ENCODE data around the gene RYR1.

DNA sequence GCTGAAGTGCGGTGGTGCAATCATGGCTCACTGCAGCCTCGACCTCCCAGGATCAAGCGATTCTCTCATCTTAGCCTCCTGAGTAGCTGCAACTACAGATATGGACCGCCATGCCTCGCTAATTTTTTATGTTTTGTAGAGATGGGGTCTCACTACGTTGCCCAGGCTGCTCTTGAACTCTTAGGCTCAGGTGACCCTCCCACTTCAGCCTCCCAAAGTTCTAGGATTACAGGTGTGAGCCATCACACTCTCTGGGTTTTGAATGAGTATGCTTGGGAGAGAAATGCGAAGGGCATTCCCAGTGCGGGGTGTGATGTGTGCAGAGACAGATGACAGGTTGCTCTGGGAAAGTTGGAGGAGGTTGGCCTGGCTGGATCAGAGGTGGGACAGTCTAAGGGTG is 49.0 kb downstream of the RYR1 start:
- TF ChIP-seq YY1 (IDR thresholded peaks at IDR 0.05; ENCODE audit: low read depth) (no peak), FOXJ3 (CRISPR knock-in tag; IDR thresholded peaks at IDR 0.05) (no peak), GABPA (IDR thresholded peaks at IDR 0.05; ENCODE audit: low read depth) (no peak), MXI1 (IDR thresholded peaks at IDR 0.05; ENCODE audit: low read depth, low read length) (no peak), SMC3 (IDR thresholded peaks at IDR 0.05; ENCODE audit: low read depth, low read length) (no peak), CTCF (IDR thresholded peaks at IDR 0.05) (no peak), USF2 (IDR thresholded peaks at IDR 0.05; ENCODE audit: borderline replicate concordance, low read depth, low read length) (no peak), SIN3A (IDR thresholded peaks at IDR 0.05; ENCODE audit: borderline replicate concordance, low read depth, low read length) (no peak), CHD2 (IDR thresholded peaks at IDR 0.05; ENCODE audit: low read length, partially characterized antibody) (no peak), TEAD4 (IDR thresholded peaks at IDR 0.05; ENCODE audit: borderline replicate concordance, insufficient read depth) (no peak)
- TF ChIP-seq, protein P1, sequence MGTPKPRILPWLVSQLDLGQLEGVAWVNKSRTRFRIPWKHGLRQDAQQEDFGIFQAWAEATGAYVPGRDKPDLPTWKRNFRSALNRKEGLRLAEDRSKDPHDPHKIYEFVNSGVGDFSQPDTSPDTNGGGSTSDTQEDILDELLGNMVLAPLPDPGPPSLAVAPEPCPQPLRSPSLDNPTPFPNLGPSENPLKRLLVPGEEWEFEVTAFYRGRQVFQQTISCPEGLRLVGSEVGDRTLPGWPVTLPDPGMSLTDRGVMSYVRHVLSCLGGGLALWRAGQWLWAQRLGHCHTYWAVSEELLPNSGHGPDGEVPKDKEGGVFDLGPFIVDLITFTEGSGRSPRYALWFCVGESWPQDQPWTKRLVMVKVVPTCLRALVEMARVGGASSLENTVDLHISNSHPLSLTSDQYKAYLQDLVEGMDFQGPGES (IDR thresholded peaks at IDR 0.05; ENCODE audit: low read depth, low read length): no peak
- TF ChIP-seq, protein P2, sequence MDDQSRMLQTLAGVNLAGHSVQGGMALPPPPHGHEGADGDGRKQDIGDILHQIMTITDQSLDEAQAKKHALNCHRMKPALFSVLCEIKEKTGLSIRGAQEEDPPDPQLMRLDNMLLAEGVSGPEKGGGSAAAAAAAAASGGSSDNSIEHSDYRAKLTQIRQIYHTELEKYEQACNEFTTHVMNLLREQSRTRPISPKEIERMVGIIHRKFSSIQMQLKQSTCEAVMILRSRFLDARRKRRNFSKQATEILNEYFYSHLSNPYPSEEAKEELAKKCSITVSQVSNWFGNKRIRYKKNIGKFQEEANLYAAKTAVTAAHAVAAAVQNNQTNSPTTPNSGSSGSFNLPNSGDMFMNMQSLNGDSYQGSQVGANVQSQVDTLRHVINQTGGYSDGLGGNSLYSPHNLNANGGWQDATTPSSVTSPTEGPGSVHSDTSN (IDR thresholded peaks at IDR 0.05): no peak
- TF ChIP-seq, protein P3, sequence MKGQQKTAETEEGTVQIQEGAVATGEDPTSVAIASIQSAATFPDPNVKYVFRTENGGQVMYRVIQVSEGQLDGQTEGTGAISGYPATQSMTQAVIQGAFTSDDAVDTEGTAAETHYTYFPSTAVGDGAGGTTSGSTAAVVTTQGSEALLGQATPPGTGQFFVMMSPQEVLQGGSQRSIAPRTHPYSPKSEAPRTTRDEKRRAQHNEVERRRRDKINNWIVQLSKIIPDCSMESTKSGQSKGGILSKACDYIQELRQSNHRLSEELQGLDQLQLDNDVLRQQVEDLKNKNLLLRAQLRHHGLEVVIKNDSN (IDR thresholded peaks at IDR 0.05; ENCODE audit: borderline replicate concordance, low read depth): no peak
- TF ChIP-seq, protein P4, sequence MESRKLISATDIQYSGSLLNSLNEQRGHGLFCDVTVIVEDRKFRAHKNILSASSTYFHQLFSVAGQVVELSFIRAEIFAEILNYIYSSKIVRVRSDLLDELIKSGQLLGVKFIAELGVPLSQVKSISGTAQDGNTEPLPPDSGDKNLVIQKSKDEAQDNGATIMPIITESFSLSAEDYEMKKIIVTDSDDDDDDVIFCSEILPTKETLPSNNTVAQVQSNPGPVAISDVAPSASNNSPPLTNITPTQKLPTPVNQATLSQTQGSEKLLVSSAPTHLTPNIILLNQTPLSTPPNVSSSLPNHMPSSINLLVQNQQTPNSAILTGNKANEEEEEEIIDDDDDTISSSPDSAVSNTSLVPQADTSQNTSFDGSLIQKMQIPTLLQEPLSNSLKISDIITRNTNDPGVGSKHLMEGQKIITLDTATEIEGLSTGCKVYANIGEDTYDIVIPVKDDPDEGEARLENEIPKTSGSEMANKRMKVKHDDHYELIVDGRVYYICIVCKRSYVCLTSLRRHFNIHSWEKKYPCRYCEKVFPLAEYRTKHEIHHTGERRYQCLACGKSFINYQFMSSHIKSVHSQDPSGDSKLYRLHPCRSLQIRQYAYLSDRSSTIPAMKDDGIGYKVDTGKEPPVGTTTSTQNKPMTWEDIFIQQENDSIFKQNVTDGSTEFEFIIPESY (IDR thresholded peaks at IDR 0.05; ENCODE audit: borderline replicate concordance, low read depth): no peak

All from SK-N-SH (cell line).